Measurements from ENCODE around the gene SKOR2. TPM values are rescaled to one million over a fixed set of nuclear protein-coding genes. Genes with fewer than 3 reads are reported as not detected.

SKOR2 gene
- total and polyA plus RNA-seq, 9 of the 15 experiments (the other 6 are each of a cell fraction or from before 2014, with no cell fraction given), result not detected

- in situ Hi-C loops (cut with MboI), result no loop called here
- ATAC-seq, result no peak
- no peak overlapping the region for H3K9ac ChIP-seq (ENCODE audit: insufficient read depth in 1 of 2, low read depth in 2 of 2, low read length in 2 of 2)
- H3K9me1 ChIP-seq (ENCODE audit: control insufficient read depth, insufficient read depth, low read length), result no peaks in the 10 kb centered on the region
- no peak for DNase-seq (ENCODE audit: extremely low read depth in 1 of 4, low spot score in 3 of 4)
- H4K20me1 ChIP-seq (replicated peaks; ENCODE audit: control insufficient read depth, insufficient read depth, low read length), result no peaks in the 10 kb centered on the region
- POLR2A ChIA-PET, result interaction anchor here (0.7 kb wide), 1 partner anchor 152 kb away, joined by 4 read pairs; no protein-coding TSS in a partner anchor
- no peaks in the 10 kb centered on the region for H3K9me3 ChIP-seq (replicated peaks; ENCODE audit: control insufficient read depth, insufficient read depth, low read depth, low read length)
- intact Hi-C loops (cut with micrococcal nuclease), result no loop called here
- peaks cover 2 to 37% of the 10 kb centered on the region in 2 experiments; a peak in 3 of 5 replicates for H3K27me3 ChIP-seq (ENCODE audit: control insufficient read depth in 2 of 2, insufficient read depth in 2 of 2, low read length in 2 of 2)
- no peaks in the 10 kb centered on the region for H3K36me3 ChIP-seq (ENCODE audit: control insufficient read depth, insufficient read depth, low read length)
- no peak overlapping the region for H3K4me2 ChIP-seq (ENCODE audit: insufficient read depth, low read length)
- no peak overlapping the region for H3K4me3 ChIP-seq
- no peak overlapping the region for H2AFZ ChIP-seq (ENCODE audit: low read depth, low read length)
- H3K79me2 ChIP-seq (ENCODE audit: control insufficient read depth, insufficient read depth, low read length), result no peaks in the 10 kb centered on the region
- CTCF ChIA-PET (ENCODE audit: low intra/inter-chr PET ratio), result no interaction called here
- no TSS peak for BruUV-seq (replicated peaks)
- no peak overlapping the region for H3K27ac ChIP-seq (ENCODE audit: extremely low read depth, low read depth, low read length)
- FAIRE-seq, result no peak
- H3K4me1 ChIP-seq (replicated peaks in 1 of 2; ENCODE audit: control insufficient read depth in 2 of 2, insufficient read depth in 2 of 2, low read length in 2 of 2), result peaks cover 0 to 5% of the 10 kb centered on the region in 2 experiments; a peak in 1 of 5 replicates
- WGBS (ENCODE audit: insufficient coverage, low coverage, missing lambda C conversion rate), result 1% methylated on average over 9 of the region's 11 CpGs
- TF ChIP-seq ZEB2 (IDR thresholded peaks at IDR 0.05), result no peak
- no peak for TF ChIP-seq FUS (optimal IDR thresholded peaks at IDR 0.05; ENCODE audit: low read depth, low read length)
- TF ChIP-seq CCNT2 (IDR thresholded peaks at IDR 0.05; ENCODE audit: borderline replicate concordance, extremely low read depth, insufficient read length, low read depth, low read length), result no peak
- TF ChIP-seq RBM15 (IDR thresholded peaks at IDR 0.05; ENCODE audit: insufficient read depth, low read length), result no peak
- TF ChIP-seq SETDB1 (IDR thresholded peaks at IDR 0.05; ENCODE audit: low read length), result no peak
- TF ChIP-seq BCLAF1 (IDR thresholded peaks at IDR 0.05; ENCODE audit: borderline replicate concordance in 1 of 2, control insufficient read depth in 1 of 2, low read depth in 2 of 2, low read length in 1 of 2), result no peak
- no peak for TF ChIP-seq KDM1A (IDR thresholded peaks at IDR 0.05)
- no peak for TF ChIP-seq UBTF (IDR thresholded peaks at IDR 0.05; ENCODE audit: borderline replicate concordance in 1 of 2, low read depth in 2 of 2, low read length in 2 of 2)
- TF ChIP-seq E2F4 (CRISPR knock-in tag; IDR thresholded peaks at IDR 0.05; ENCODE audit: low read depth), result no peak
- no peak for TF ChIP-seq E2F1 (CRISPR knock-in tag; IDR thresholded peaks at IDR 0.05)
- TF ChIP-seq ZNF644 (tag; IDR thresholded peaks at IDR 0.05; ENCODE audit: low read depth), result no peak
- TF ChIP-seq ZNF121 (CRISPR knock-in tag; conservative IDR thresholded peaks at IDR 0.05), result no peak
- no peak for TF ChIP-seq HDAC3 (IDR thresholded peaks at IDR 0.05; ENCODE audit: borderline replicate concordance, partially characterized antibody)
Measured at GRCh38 chr18:47253101-47253654, 1.7 kb upstream of the SKOR2 start.
